ENCODE results near the gene PTPRE.
A peak's percentile ranks its signal among the peaks of the same experiment; 100 is the strongest.

The PTPRE gene

DNA sequence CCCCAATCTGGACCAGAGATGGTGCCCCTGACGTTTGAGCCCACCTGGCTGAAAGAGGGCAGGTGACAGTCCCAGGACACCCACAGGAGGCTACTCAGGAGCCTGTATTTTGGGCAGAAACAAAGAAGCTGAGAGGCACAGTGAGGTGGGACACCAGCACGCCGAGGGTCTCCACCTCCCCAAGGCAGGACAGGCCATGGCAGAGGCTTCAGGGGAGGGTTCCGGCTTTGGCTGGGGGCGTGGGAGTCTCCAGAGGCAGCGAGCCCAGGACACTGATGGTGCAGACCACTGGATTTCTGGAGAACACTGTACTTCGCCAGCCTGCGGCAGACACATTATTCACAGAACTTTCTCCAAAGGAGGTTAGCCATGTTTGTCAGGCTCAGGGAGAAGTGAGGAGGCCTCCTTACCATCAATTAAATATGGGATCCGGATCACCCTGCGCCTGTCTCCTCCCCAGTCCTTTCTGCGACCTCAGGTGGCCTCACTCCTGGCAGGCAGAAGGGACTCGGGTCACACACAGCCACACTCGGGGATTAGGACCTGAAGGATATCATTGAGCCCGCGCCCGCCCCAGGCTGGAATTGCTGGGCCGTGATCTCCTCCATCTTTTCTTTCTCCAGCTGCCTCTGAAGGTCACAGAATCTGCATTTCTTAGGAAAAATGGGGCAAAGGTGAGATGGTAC is 121.1 kb downstream of the PTPRE start:
- DNase-seq (ENCODE audit: low read depth): no peak

- DNase-seq (ENCODE audit: low read depth): no peak
These were observed 121.8 kb downstream of the PTPRE start for GRCh38 chr10:128028508-128029289.

- DNase-seq (ENCODE audit: low read depth): no peak
These were observed 122.4 kb downstream of the PTPRE start for GRCh38 chr10:128029290-128029651.

- DNase-seq (ENCODE audit: low read depth): no peak
These were observed 122.9 kb downstream of the PTPRE start for GRCh38 chr10:128029731-128030369.

DNA sequence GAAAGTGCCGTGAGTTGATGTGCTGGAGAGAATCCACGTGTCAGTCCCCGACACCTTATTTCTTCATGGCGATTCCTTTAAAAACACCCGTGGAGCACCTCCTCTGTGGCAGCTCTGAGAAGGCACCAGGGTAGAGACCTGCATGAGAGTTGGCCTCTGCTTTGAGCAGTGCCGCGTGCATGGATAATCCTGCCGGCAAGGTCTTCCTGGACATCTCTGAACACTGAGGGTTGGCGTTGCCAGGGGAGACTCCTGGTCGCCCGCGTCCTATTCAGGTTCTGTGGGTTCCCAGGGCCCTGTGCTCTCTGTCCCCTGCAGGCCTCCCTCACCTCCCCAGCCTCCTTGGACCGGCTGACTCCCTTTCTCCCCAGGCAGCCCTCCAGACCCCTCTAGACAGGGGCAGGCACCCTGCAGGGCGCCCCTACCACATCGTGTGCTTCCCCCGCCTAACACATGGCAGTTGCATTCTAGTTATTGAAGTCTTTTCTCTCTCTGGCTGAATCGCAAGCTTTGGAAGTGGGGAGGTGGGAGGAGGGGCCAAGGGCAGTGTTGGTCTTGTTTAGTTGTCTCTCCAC is 123.7 kb downstream of the PTPRE start:
- no peak for DNase-seq (ENCODE audit: low read depth)

GRCh38 chr10:128031216-128031615 is 124.3 kb downstream of the PTPRE start:
- no peak for DNase-seq (ENCODE audit: low read depth)

DNA sequence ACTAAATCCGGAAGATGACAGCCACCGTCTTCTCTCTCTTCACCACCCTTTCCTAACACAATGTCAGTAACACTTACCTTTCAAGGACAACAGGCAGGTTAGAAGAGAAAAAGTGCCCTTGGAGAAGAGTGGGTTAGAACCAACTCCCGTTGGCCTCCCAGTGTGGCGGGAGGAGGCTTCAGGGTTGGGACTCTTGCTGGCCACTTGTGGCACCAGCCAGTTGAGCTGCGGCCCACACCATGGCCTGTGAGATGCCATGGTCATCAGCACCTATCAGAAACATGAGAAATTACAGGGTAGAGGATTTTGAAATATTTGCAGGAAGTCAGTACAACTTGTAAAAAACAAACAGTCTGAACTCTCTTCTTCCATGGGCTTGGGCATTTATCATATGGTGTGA is 125.6 kb downstream of the PTPRE start:
- DNase-seq (ENCODE audit: low read depth): no peak

DNA sequence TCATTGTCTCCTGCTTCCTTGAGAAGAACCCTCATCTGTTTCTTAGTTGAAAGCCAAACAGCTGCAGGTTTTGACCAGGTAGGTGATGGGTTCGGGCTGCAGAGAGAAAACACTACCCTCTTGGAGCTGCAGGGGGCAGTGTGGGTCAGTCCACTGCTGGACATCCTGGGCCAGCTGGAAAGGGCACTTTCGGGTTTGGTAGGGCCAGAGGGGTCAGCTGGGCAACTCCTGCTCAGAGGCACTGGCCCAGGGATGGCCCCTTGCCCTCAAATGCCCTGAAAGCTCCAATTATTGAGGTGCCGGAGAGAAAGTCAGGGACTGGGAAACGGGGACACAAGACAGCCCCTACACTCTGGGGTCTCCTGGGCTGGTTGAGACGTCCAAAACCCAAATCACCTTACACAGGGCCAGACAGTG is 128.7 kb downstream of the PTPRE start:
- peak; percentile 28 for DNase-seq (ENCODE audit: low read depth)

- no peak for DNase-seq (ENCODE audit: low read depth)
These were observed 129.2 kb downstream of the PTPRE start for GRCh38 chr10:128036011-128036615.

- DNase-seq (ENCODE audit: low read depth): no peak
These were observed 130.0 kb downstream of the PTPRE start for GRCh38 chr10:128036746-128037543.

DNA sequence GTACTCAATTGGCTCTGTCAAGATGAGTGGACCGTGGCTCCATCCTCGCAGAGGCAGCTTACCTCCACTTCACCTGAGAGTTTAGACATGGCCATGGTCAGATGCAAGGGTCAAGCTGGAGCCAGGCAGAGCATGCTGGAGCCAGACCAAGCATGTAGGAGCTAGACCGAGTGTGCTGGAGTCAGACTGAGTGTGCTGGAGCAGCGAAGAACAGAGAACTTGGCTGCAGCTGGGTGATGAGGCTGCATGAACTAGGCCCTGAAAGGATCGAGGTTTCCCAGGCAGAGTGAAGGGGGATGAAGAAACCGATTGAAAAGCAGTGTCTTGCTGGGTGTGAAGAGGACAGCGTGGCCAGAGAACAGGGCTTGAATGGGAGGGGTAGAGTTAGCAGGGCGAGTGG is 133.2 kb downstream of the PTPRE start:
- DNase-seq (ENCODE audit: low read depth): no peak

DNA sequence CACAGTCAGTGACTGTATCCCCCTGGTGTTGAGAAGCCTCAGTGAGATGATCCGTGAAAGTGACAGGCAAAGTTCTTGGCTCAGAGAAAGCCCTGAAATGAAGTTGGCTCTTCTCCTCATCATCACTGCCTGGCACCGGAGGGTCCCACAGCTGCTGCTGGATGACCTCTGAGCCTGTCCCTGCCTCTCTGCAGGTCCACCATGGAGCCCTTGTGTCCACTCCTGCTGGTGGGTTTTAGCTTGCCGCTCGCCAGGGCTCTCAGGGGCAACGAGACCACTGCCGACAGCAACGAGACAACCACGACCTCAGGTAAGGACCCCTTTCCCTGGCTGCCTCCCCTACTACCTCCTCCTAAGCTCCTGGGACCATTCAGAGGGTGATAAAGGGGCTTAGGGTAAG is 133.8 kb downstream of the PTPRE start:
- DNase-seq (ENCODE audit: low read depth): no peak

DNA sequence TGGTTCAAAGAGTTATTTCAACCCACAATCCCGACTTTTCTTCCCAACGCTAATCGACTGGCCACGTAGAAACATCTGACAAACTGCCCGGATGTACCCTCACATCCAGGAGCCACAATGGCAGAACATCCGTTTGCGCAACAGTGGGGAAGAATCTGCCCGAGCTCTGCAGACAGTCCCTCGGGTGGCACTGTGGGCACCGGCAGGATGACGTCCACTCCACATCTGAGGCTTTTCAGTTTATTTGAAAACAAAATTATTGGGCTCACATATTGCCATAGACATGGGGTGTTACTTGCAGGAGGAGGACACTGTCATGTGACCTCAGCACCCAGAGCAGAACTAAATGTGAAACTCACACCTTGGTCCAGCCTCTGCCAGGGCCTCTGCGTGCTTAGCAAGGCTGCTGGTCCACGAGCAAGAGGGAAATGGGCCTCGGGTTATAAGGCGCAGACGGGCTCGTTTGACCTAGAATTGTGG is 135.3 kb downstream of the PTPRE start:
- DNase-seq (ENCODE audit: low read depth): no peak

GRCh38 chr10:128043259-128044045 is 136.5 kb downstream of the PTPRE start:
- DNase-seq (ENCODE audit: low read depth): no peak

GRCh38 chr10:128044186-128044585 is 137.3 kb downstream of the PTPRE start:
- no peak for DNase-seq (ENCODE audit: low read depth)

- no peak for DNase-seq (ENCODE audit: low read depth)
These were observed 138.3 kb downstream of the PTPRE start for GRCh38 chr10:128044961-128045832.

DNA sequence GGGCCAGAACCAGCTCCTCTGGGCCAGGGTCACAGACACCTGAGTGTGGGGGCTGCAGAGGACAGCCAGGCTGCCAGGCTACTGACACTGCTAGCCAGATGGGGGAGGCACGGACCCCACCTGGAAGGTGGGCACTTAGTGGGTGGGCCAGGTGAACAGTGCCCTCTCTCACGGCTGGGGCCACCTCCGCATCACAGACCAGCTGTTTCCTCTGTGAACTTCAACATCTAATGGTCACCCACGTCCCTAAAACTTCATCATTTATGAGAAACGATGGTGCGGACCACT is 138.9 kb downstream of the PTPRE start:
- no peak for DNase-seq (ENCODE audit: low read depth)

GRCh38 chr10:128046156-128046952 is 139.5 kb downstream of the PTPRE start:
- no peak for DNase-seq (ENCODE audit: low read depth)

- DNase-seq (ENCODE audit: low read depth): no peak
These were observed 140.0 kb downstream of the PTPRE start for GRCh38 chr10:128046953-128047290.

Data from T follicular helper cell (primary cell).